HepG2 (cell line): ENCODE measurements around the gene LRIG1. TPM values are rescaled to one million over a fixed set of nuclear protein-coding genes. Genes with fewer than 3 reads are reported as not detected.
A peak's percentile ranks its signal among the peaks of the same experiment; 100 is the strongest.

Experiments used
- ATF7-NPFF ChIP-seq: sonication (generic); formaldehyde crosslinking; IDR thresholded peaks from 2 replicates; pipeline ENCODE4 v1.8.1; 2023; ENCODE audit warnings: mild to moderate bottlenecking, low read depth, missing genetic modification reagents, moderate library complexity
- CAMTA2 ChIP-seq: sonication (generic); formaldehyde crosslinking; IDR thresholded peaks from 2 replicates; pipeline ENCODE4 v1.4.0; 2020; ENCODE audit warnings: mild to moderate bottlenecking, missing genetic modification reagents, borderline replicate concordance
- CCAR2 ChIP-seq: fragments of 200-400 bp; formaldehyde crosslinking; optimal IDR thresholded peaks from 2 replicates; pipeline ENCODE3; 2018; ENCODE audit warnings: low read depth, mild to moderate bottlenecking, low read length, moderate library complexity
- CREB1 ChIP-seq, 2 experiments: fragments of 450-650 bp in 1 of 2; IDR thresholded peaks; 2 replicates each; pipeline ENCODE4 v1.6.1; 2016 to 2017; ENCODE audit warnings: control low read depth in 1 of 2, mild to moderate bottlenecking in 1 of 2, missing compliant biosample characterization in 1 of 2, missing genetic modification characterization in 1 of 2
- DR1 ChIP-seq: sonication (generic); formaldehyde crosslinking; IDR thresholded peaks from 2 replicates; pipeline ENCODE4 v1.8.0; 2021; ENCODE audit warnings: mild to moderate bottlenecking, missing genetic modification reagents, inconsistent platforms
- GZF1 ChIP-seq: sonication (generic); formaldehyde crosslinking; IDR thresholded peaks from 2 replicates; pipeline ENCODE4 v1.5.1; 2020; ENCODE audit warnings: mild to moderate bottlenecking, missing genetic modification reagents
- HMG20A ChIP-seq: IDR thresholded peaks from 2 replicates; pipeline ENCODE4 v1.6.1; 2016; ENCODE audit warnings: borderline replicate concordance
- KAT2B ChIP-seq: fragments of 150-350 bp; IDR thresholded peaks from 2 replicates; pipeline ENCODE4 v1.6.1; 2014; ENCODE audit warnings: low read depth, low read length, borderline replicate concordance
- KDM6A ChIP-seq: IDR thresholded peaks from 2 replicates; pipeline ENCODE4 v1.6.1; 2016; ENCODE audit warnings: low read depth
- MBNL3 ChIP-seq: fragments of 250-450 bp; sonication (Bioruptor Pico); conservative IDR thresholded peaks from 2 replicates; pipeline ENCODE4 v1.8.0; 2022; ENCODE audit warnings: mild to moderate bottlenecking, inconsistent platforms
- SIX4 ChIP-seq: sonication (generic); formaldehyde crosslinking; IDR thresholded peaks from 2 replicates; pipeline ENCODE4 v1.4.0; 2020; ENCODE audit warnings: missing genetic modification reagents
- SP140L ChIP-seq: sonication (generic); formaldehyde crosslinking; IDR thresholded peaks from 2 replicates; pipeline ENCODE4 v1.4.0; 2020; ENCODE audit warnings: missing genetic modification reagents, borderline replicate concordance
- TFAP4 ChIP-seq: sonication (generic); IDR thresholded peaks from 2 replicates; pipeline ENCODE4 v1.6.1; 2016; ENCODE audit warnings: low read depth, borderline replicate concordance
- THYN1 ChIP-seq: sonication (generic); formaldehyde crosslinking; IDR thresholded peaks from 2 replicates; pipeline ENCODE4 v1.8.1; 2023; ENCODE audit warnings: low read depth, mild to moderate bottlenecking, moderate library complexity, missing genetic modification reagents, borderline replicate concordance
- TMF1 ChIP-seq: sonication (generic); formaldehyde crosslinking; IDR thresholded peaks from 2 replicates; pipeline ENCODE4 v1.8.1; 2022; ENCODE audit warnings: low read depth, missing genetic modification reagents
- U2AF1 ChIP-seq: fragments of 200-400 bp; formaldehyde crosslinking; optimal IDR thresholded peaks from 2 replicates; pipeline ENCODE3; 2017; ENCODE audit warnings: mild to moderate bottlenecking, low read depth, low read length
- ZBTB1 ChIP-seq: sonication (generic); formaldehyde crosslinking; IDR thresholded peaks from 2 replicates; pipeline ENCODE4 v1.4.0; 2020; ENCODE audit warnings: missing genetic modification reagents, borderline replicate concordance
- ZBTB38 ChIP-seq: sonication (generic); formaldehyde crosslinking; IDR thresholded peaks from 2 replicates; pipeline ENCODE4 v1.5.1; 2020; ENCODE audit warnings: mild to moderate bottlenecking, missing genetic modification reagents
- ZNF101 ChIP-seq: sonication (generic); formaldehyde crosslinking; IDR thresholded peaks from 2 replicates; pipeline ENCODE4 v1.4.0; 2020; ENCODE audit warnings: mild to moderate bottlenecking, low read depth, missing genetic modification reagents, borderline replicate concordance
- ZNF18 ChIP-seq: sonication (generic); formaldehyde crosslinking; IDR thresholded peaks from 2 replicates; pipeline ENCODE4 v1.8.0; 2022; ENCODE audit warnings: mild to moderate bottlenecking, missing genetic modification reagents; ENCODE audit not compliant: insufficient replicate concordance
- ZNF567 ChIP-seq: sonication (generic); formaldehyde crosslinking; IDR thresholded peaks from 2 replicates; pipeline ENCODE4 v1.8.1; 2023; ENCODE audit warnings: mild to moderate bottlenecking, missing genetic modification reagents, borderline replicate concordance
- ZNF710 ChIP-seq: sonication (generic); formaldehyde crosslinking; IDR thresholded peaks from 2 replicates; pipeline ENCODE4 v1.5.0; 2020; ENCODE audit warnings: mild to moderate bottlenecking, missing genetic modification reagents, borderline replicate concordance
- ZNF891 ChIP-seq: sonication (generic); formaldehyde crosslinking; IDR thresholded peaks from 2 replicates; pipeline ENCODE4 v1.5.0; 2020; ENCODE audit warnings: mild to moderate bottlenecking, missing genetic modification reagents
- polyA plus RNA-seq, 8 experiments: library from polyadenylated mRNA; depleted of rRNA in 3 of 8; stranded (reverse) in 7 of 8; unstranded in 1 of 8; fragments of >200 nt; fragmentation: Illumina TruSeq in 4 of 8; extraction: Trizol in 4 of 8; gene quantifications; 2 replicates each; pipeline versions ENCODE4 v1.2.1 to v1.2.3, GENCODE V29; 2011 to 2016; ENCODE audit warnings: low read depth in 4 of 8, missing spikeins in 1 of 8, mixed read lengths in 1 of 8; ENCODE audit not compliant: insufficient read depth in 1 of 8
- total RNA-seq, 5 experiments: library from RNA; depleted of rRNA; stranded (reverse); fragments of >200 nt; fragmentation: Illumina TruSeq; extraction: Trizol; gene quantifications; 2 replicates each; pipeline ENCODE4 v1.2.3, GENCODE V29; 2016; ENCODE audit warnings: low read depth in 1 of 5
- TF ChIP-seq, protein P1 (sequence below): sonication (generic); formaldehyde crosslinking; IDR thresholded peaks from 2 replicates; pipeline ENCODE4 v1.4.0; 2020; ENCODE audit warnings: mild to moderate bottlenecking, low read depth, missing genetic modification reagents
- TF ChIP-seq, protein P2 (sequence below): sonication (generic); formaldehyde crosslinking; IDR thresholded peaks from 2 replicates; pipeline ENCODE4 v1.5.0; 2020; ENCODE audit warnings: mild to moderate bottlenecking, low read depth, missing genetic modification reagents, borderline replicate concordance

The LRIG1 gene
- total and polyA plus RNA-seq, 2 of the 13 experiments (the other 11 are each of a cell fraction or from before 2014, with no cell fraction given), result 17.8 to 24.8 TPM

- TF ChIP-seq CCAR2 (no peak), SIX4 (CRISPR knock-in tag) (0 out of 2 replicates have a peak, but pooled peaks have one; percentile 10), SP140L (CRISPR knock-in tag) (0 out of 2 replicates have a peak, but pooled peaks have one; percentile 35), ZBTB38 (no peak), THYN1 (no peak), TFAP4 (no peak), MBNL3 (no peak), KAT2B (no peak; the same call in 1 of the 2 replicates), TMF1 (CRISPR knock-in tag) (no peak), DR1 (CRISPR knock-in tag) (no peak), CAMTA2 (no peak), CREB1 (IDR thresholded peaks at IDR 0.05) (no peak), CREB1 (CRISPR knock-in tag; IDR thresholded peaks at IDR 0.05) (peak; percentile 52; the same call in 1 of the 2 replicates), U2AF1 (no peak), ZNF710 (no peak), ZBTB1 (no peak), HMG20A (CRISPR knock-in tag) (no peak; the same call in 1 of the 2 replicates), ZNF891 (CRISPR knock-in tag) (no peak), ZNF567 (CRISPR knock-in tag) (no peak), GZF1 (CRISPR knock-in tag) (no peak), KDM6A (no peak), ZNF18 (CRISPR knock-in tag) (no peak), ZNF101 (CRISPR knock-in tag) (no peak), ATF7-NPFF (CRISPR knock-in tag) (no peak)
- TF ChIP-seq, protein P1, sequence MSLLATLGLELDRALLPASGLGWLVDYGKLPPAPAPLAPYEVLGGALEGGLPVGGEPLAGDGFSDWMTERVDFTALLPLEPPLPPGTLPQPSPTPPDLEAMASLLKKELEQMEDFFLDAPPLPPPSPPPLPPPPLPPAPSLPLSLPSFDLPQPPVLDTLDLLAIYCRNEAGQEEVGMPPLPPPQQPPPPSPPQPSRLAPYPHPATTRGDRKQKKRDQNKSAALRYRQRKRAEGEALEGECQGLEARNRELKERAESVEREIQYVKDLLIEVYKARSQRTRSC (CRISPR knock-in tag), result no peak
- TF ChIP-seq, protein P2, sequence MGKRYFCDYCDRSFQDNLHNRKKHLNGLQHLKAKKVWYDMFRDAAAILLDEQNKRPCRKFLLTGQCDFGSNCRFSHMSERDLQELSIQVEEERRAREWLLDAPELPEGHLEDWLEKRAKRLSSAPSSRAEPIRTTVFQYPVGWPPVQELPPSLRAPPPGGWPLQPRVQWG (CRISPR knock-in tag), result no peak
Measured at GRCh38 chr3:66475386-66476020, 25.3 kb downstream of the LRIG1 start (continued).
